CD4-positive, alpha-beta T cell treated with Interferon gamma for 1 hour (primary cell): Measurements from ENCODE around the gene TRAM2.

ENCODE experiments used
- DNase-seq: peaks from one replicate; pipeline ENCODE4 v3.0.0-alpha.2; 2020

Gene TRAM2

GRCh38 chr6:52594221-52594620 lies 17.4 kb upstream of the TRAM2 start:
- DNase-seq: no peak

GRCh38 chr6:52591832-52592231 lies 15.0 kb upstream of the TRAM2 start:
- DNase-seq: no peak

- DNase-seq: no peak
These were observed 13.5 kb upstream of the TRAM2 start for GRCh38 chr6:52590152-52590891.

DNA sequence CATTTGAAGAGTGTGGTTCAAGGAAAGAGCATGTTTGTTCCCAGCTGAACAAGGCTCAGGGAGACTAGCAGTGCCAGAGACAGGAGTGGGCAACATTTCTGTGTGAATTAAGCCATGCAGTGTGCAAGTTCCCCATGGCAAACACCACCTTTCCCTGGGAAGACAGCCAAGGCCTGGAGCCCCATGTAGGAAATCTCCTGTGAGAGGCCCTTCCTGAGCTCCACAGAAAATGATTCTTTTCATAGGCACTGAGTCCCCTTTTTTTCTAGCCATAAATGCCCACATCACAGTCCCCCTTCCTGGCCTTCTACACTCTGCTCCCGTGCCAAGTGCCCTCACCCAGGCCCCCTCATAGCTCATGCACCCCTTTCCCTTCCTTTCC lies 11.8 kb upstream of the TRAM2 start:
- no peak for DNase-seq

DNA sequence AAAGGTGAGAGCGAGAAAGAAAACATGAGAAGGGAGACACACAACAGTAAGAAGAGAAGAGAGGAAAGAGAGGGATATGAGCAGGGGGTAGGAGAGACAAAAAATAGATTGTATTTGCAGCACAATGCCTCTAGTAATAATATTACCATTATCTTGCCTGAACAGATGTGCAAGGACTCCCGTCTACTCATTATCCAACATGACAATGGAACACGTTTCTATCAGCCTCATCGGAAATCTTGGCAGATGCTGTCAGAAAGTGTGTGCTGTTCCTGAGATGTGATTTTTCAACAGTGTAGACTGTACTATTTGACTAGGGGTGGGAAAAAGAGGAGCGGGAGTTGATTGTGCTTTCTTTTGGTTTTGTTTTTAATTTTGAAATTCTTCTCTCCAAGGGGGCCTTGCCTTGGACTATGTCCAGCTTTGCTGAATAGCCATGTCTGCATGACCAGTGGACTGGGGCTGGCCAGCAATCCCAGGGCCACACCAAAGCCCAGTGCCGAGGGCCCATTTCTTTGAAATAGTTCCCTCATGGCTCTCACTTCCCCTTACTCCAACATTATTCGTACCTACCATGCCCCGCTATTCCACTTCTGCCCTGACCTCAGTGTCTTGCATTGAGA lies 11.3 kb upstream of the TRAM2 start:
- no peak for DNase-seq

DNA sequence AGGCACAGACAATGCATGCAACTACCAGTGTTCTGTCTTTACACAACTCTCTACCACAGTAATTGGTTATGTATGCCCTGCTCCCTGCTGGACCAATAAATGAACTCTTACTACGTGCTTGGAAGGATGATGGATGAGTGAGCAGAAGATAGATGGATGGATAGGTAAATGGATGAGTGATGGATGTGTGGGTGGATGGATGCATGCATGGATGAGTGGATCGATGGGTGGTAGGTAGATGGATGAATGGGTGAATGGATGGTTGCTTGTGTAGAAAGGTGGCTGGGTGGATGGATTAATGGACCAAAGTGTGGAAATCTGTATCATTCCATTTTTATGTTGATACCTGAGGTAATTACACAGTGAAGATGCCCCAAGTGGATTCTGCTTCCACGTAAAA lies 10.1 kb upstream of the TRAM2 start:
- DNase-seq: no peak

- no peak for DNase-seq
These were observed 7.3 kb upstream of the TRAM2 start for GRCh38 chr6:52584203-52584602.

DNA sequence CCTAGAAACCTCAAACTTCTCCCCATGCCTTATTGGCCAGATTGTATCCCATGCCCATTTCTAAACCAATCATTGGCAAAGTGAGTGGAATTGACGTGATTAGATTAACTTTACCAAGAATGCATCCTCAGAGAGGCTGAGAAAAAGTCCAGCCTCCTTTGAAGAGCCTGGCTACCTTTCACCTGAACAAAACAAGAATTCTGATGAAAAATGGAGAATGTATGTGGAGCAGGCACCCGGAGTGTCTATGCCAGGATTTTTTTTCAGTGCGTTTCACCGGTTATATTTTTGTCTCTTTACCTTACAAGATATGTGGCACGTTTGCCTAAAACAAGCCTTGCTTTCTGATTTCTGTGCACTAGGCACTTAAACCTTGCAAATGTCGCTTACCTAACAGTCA lies 6.1 kb upstream of the TRAM2 start:
- no peak for DNase-seq

GRCh38 chr6:52582446-52582845 lies 5.6 kb upstream of the TRAM2 start:
- DNase-seq: no peak

GRCh38 chr6:52580905-52581304 lies 4.0 kb upstream of the TRAM2 start:
- DNase-seq: no peak

- no peak for DNase-seq
These were observed 2.3 kb upstream of the TRAM2 start for GRCh38 chr6:52579006-52579660.

GRCh38 chr6:52577778-52578463 lies 1.1 kb upstream of the TRAM2 start:
- no peak for DNase-seq

DNA sequence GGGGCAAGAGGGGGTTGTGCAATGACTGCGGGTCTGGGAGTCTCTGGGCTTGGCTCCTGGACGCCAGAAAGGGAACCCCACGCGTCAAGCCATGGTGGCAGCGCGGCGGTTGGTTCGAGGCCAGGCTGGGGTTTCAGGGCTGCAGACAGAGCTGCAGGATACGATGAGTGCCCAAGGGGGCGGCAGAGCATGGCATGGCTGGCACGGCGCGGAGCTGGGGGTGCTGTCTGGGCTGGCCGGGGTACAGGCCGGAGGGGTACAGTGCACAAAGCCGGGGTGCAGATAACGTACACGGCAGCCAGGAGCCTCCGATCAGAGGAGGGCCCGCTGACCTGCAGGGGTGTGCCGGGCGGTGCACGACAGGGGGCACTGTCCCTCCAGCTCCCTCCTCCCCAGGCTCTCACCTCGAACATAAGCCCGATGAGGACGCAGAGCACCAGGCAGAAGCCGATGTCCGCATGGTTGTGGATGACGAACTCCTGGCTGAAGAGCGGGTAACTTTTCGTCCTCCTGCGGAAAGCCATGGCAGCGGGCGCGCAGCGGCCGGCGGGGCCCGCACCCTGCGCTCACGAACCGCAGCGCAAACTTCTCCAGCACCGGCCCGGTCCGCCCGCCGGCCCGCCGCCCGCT lies 353 bp downstream of the TRAM2 start:
- peak; percentile 66 for DNase-seq

- no peak for DNase-seq
These were observed 837 bp downstream of the TRAM2 start for GRCh38 chr6:52576054-52576391.

DNA sequence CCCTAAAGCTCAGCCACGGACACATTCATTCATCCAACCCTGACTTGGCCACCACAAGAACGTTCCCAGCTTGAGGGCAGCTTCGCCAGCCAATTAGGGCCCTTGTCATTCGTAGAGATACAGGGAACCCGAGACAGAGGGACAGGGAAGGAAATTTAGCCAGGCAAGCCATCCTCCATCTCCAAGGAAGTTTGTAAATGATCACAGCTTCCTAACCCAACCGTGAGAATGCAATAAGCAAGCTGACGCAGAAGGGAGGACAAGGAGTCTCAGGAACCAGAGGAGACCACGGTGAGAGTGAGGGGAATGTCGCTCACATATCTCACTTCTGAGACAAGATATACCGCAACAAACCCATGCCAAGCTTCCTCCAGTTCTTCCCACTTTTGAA lies 1.4 kb downstream of the TRAM2 start:
- DNase-seq: no peak

DNA sequence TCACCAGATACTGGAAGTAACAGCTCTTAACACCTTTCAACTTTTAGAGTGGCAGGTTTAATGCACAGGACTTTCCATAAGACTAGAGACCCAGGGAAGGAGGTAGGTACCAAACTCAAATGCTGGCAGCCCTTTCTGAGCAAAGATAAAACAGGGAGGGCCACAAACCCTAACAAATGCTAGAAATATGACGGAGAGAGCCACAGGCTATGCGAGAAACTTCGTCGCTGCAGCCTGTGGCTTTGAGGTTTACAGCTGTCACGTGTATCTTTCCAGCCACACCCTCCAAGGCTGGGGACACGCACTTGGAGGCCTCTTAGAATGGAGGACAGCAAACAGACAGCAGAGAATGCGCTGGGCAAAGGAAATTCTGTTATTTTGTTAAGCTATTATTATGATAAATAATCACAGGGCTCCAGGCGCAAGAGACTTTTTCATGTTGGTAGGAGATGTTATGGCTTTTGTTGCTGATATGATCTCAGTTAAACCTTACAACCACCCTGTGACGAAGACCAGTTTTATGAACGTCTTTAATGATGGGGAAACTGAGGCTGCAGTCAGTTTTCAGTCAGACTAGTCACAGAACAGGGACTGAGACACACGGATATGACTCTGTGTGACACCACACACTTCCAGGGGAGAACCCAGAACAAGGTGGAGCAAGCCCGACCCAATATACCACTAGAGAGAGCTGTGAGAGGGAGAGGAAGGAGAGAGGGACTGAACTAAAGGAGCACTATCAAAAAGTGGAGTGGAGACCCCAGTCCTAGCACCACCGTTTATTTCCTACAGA lies 2.0 kb downstream of the TRAM2 start:
- DNase-seq: peak; percentile 56

- DNase-seq: no peak
These were observed 3.6 kb downstream of the TRAM2 start for GRCh38 chr6:52573295-52573694.

- DNase-seq: no peak
These were observed 4.3 kb downstream of the TRAM2 start for GRCh38 chr6:52572536-52572935.

GRCh38 chr6:52571099-52571755 lies 5.6 kb downstream of the TRAM2 start:
- no peak for DNase-seq

GRCh38 chr6:52570291-52570700 lies 6.6 kb downstream of the TRAM2 start:
- no peak for DNase-seq

GRCh38 chr6:52568320-52568719 lies 8.5 kb downstream of the TRAM2 start:
- no peak for DNase-seq

GRCh38 chr6:52566853-52567279 lies 10.0 kb downstream of the TRAM2 start:
- DNase-seq: no peak
